NCI-H1092 treated with DMSO at 0.1 percent for 48 hours (cell line): ENCODE measurements around the gene BACE1.

Experiments used
- DNase-seq: peaks from one replicate; lab custom pipeline; 2025; lab: John Stamatoyannopoulos, UW

Gene BACE1

DNA sequence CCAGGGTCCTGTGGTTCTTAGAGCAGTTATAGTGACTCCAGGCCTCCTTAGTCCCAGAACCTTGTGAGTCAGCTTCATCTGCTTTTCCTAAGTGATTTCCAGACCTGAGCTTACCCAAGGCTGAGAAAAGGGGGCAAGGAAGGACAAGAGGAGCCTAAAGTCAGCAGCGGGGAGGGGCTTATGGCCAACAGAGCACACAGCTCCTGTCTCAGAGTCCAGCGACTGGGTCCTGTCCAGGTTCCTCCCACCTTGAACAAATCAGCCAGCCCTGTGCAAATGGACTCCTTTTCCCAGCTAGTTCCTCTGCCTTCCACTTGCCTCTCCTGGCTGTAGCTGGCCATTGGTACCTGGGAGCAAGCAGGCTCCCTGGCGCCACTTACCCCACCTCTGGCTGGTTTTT, 10.9 kb downstream of the BACE1 start:
- no peak for DNase-seq

GRCh38 chr11:117303646-117304315, 12.3 kb downstream of the BACE1 start:
- no peak for DNase-seq

- peak; percentile 32 for DNase-seq
Measured at GRCh38 chr11:117303101-117303500, 13.0 kb downstream of the BACE1 start.

GRCh38 chr11:117302228-117302627, 13.8 kb downstream of the BACE1 start:
- no peak for DNase-seq

DNA sequence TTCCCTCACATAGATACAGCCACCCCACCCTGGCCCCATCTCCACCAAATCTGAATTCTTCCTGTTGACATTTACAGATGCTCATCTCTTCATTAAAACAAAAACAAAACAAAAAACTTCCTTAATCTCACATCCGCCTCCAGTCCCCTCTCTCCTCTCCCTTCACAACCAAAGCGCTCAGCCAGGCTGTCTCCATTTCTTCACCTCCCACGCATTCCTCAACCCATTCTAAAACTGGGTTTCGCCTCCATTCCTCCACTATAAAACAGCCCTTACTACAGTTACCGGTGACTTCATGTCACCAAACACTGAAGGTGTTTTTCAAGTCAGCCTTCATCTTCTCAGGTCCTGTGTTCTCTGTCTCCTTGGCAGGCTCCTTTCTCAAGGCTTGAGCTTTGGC, 15.3 kb downstream of the BACE1 start:
- no peak for DNase-seq

DNA sequence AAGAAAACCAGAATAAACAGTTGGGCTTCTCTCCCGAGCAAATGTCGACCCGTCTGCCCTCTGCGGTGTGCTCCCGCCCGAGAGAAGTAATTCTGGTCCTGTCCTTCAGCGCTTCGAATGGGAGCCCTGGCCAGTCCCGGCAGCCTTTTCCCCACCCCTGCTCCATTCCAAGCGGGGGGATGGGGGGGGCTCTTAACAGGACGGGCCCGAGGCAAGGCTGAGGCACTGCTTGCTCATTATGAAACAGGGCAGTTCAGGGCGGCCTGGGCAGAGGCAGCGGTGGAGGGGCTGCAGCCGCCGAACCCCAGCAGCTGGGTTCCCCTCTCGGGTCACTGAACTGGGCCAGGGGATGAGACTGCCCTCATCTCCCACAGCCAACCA, 15.8 kb downstream of the BACE1 start:
- DNase-seq, result peak; percentile 22

DNA sequence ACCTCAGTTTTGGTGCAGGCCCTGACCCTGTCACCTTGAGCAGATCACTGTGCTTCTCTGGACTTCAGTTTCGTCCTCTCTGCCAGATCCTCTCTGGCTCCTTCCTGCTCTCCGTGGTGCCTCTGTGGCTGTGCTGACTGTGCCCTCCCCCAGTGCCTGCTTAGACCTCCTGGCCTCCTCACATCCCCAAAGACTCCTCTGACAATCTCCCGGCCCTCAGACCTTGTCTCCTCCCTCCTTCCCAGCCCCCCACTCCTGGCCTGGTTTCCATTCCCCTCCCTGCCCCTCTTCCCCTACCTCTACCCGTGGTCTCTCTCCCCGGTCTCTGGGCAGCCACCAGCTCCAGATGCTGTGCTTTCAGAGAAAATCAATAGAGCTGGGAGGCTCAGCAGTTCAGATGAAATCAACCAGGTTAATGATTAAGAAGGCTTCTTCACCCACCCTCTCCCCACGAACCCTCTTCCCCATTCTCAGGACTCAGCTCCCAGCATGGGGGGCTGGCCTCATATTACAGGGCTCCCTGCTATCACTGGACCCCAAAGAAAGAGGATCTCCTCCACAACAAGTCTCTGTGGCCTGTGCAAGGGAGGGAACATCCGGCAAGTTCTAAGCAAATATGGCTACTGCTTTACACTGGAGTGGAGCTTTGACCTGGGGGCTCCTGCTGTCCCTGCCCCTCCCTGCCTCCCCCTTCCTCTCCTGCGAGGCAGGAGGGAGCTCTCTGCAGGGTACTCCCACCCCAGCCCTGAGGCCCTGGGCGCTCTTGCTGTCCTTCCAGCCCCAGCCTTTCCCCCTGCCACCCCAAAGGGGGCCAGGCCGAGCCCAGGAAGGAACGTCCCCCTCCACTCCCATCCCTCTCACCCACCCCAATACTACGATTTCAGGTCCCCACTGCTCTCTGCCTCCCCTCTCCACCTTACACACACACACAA, 16.4 kb downstream of the BACE1 start:
- DNase-seq, result peak; percentile 72

DNA sequence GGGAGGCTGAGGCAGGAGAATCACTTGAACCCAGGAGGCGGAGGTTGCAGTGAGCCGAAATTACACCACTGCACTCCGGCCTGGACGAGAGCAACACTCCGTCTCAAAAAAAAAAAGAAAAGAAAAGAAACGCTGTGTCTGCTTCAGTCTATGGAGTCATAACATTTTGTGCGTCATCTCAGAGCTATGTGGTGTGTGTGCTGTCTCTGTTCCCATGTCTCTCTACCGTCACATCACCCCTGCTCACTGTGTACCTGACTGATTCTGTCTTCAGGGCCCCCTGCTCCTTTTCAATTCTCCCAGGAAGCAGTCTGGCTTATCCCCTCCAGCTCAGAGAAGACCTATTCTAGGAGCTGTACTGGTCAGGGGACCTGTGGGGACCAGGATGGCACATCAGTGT, 17.9 kb downstream of the BACE1 start:
- DNase-seq, result no peak

DNA sequence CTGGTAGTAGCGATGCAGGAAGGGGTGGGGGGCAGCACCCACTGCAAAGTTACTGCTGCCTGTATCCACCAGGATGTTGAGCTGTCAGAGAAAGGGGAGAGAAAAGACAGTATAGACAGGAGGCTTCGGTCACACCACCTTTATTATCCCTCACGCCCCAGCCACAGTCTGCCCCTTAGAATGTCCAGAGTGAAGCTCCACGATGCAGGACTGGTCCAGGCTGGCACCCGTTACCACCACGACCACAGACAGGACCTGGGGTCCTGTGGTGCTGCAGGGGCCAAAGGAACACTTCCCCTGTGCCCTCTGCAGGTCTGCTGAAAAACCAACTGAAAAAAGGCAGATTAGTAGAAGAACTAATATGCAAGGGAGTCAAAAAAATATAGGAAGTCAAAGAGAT, 19.2 kb downstream of the BACE1 start:
- no peak for DNase-seq

GRCh38 chr11:117295438-117296137, 20.5 kb downstream of the BACE1 start:
- DNase-seq, result no peak

DNA sequence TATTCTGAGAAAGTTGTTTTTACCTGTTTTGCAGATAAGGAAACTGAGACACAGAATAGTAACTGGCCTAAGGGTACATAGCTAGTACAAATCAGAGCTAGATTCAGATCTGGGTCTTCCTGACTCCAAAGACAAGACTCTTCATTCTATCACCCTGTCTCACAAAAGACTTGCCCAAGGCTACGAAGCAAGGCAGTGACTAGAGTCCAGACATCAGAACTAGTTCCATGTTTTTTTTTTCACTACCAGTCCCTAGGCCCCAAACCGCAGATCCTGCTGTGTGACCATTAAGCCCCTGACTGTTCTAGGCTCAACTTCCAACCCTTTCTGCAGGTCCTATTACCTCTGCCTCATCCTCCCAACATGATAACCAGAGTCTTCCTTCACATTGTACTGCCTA, 23.4 kb downstream of the BACE1 start:
- DNase-seq, result no peak

- DNase-seq, result no peak
Measured at GRCh38 chr11:117290809-117291396, 25.2 kb downstream of the BACE1 start, which contains the start of gene BACE1-AS. TSS of gene BACE1-AS (plus strand) at chr11:117291346.

DNA sequence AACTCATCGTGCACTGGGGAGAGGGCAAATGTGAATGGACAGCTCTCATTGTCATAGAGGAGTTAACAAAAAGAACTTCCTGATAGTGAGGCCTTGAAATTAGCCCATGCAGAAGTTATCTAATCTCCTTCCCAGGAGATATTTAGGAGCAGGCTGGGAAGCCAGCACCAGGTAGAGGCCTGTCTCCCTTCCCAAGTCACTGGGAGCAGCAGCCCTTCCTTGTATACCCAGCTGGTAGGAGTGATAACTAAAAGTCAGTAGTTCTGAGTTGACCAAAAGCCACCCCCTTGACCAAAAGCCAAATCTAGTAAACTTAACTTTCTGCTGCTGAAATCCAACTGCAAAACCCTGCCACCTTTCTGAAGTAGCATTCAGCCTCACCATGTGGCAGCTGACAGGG, 26.3 kb downstream of the BACE1 start:
- DNase-seq, result no peak

DNA sequence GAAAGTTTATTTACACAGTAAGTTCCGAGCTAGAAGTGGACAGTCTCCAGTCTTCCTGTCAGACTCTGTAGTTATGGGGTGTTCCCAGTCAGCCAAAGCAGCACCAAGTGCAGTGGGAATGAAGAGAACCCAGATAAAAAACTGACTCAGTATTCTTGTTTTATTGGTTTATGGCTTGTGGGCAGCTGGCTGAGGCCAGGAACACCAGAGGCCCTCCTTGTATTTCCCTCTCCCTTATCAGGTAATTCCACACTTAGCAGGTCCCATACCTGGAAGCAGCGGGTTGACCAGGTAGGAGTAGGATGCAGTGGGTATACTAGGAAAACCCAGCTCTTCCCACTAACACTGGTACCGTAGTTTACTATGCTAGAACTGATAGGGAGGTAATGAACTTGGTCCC, 28.4 kb downstream of the BACE1 start:
- no peak for DNase-seq

GRCh38 chr11:117286588-117286987, 29.5 kb downstream of the BACE1 start:
- DNase-seq, result no peak

- DNase-seq, result no peak
Measured at GRCh38 chr11:117284053-117284452, 32.0 kb downstream of the BACE1 start.

- no peak for DNase-seq
Measured at GRCh38 chr11:117282956-117283355, 33.1 kb downstream of the BACE1 start.

GRCh38 chr11:117281869-117282268, 34.2 kb downstream of the BACE1 start:
- no peak for DNase-seq

GRCh38 chr11:117281159-117281558, 34.9 kb downstream of the BACE1 start:
- no peak for DNase-seq

GRCh38 chr11:117279711-117280376, 36.2 kb downstream of the BACE1 start:
- no peak for DNase-seq

- no peak for DNase-seq
Measured at GRCh38 chr11:117278347-117278746, 37.7 kb downstream of the BACE1 start.
